H1 (cell line): ENCODE data around the gene POU2AF3. TPM values are rescaled to one million over a fixed set of nuclear protein-coding genes. Genes with fewer than 3 reads are reported as not detected.
A peak's percentile ranks its signal among the peaks of the same experiment; 100 is the strongest.

ENCODE experiments used
- CTCF ChIA-PET: fragments of 300-600 bp; sonication (Branson Sonifier 250); formaldehyde crosslinking; loops from one replicate; lab custom pipeline; 2021; ENCODE audit not compliant: partially characterized antibody; lab: Charles Lee
- POLR2A ChIA-PET: fragments of 300-600 bp; sonication (Branson Sonifier 250); formaldehyde crosslinking; loops from one replicate; lab custom pipeline; 2021; ENCODE audit warnings: inconsistent platforms; ENCODE audit not compliant: partially characterized antibody; lab: Charles Lee
- DNase-seq, 2 experiments: peaks; one replicate each; pipeline versions ENCODE4 v3.0.0 to v3.0.0-alpha.2; 2010 to 2022; ENCODE audit warnings: low spot score in 2 of 2, low read depth in 1 of 2, mixed read lengths in 1 of 2
- FAIRE-seq: peaks from 2 replicates; lab custom pipeline; 2011; peaks lifted over from hg19 to GRCh38; lab: Jason Lieb, UNC
- H2AFZ ChIP-seq: 2 replicates; pipeline ENCODE4 v1.8.1; 2012; ENCODE audit warnings: low read length, inconsistent platforms
- H2AK5ac ChIP-seq: 2 replicates; pipeline ENCODE4 v1.6.1; 2013; ENCODE audit warnings: low read depth, low read length
- H2BK120ac ChIP-seq: replicated peaks from 2 replicates; pipeline ENCODE3; 2013; ENCODE audit warnings: low read depth, low read length, inconsistent platforms
- H2BK12ac ChIP-seq: 2 replicates; pipeline ENCODE4 v1.6.1; 2013; ENCODE audit warnings: low read depth, low read length
- H2BK15ac ChIP-seq: 2 replicates; pipeline ENCODE4 v1.6.1; 2013; ENCODE audit warnings: low read length
- H2BK20ac ChIP-seq: 2 replicates; pipeline ENCODE4 v1.6.1; 2013; ENCODE audit warnings: low read length
- H2BK5ac ChIP-seq: 2 replicates; pipeline ENCODE4 v1.6.1; 2013; ENCODE audit warnings: low read depth, low read length
- H3K14ac ChIP-seq: 2 replicates; pipeline ENCODE4 v1.6.1; 2013; ENCODE audit warnings: inconsistent platforms; ENCODE audit not compliant: insufficient read length
- H3K18ac ChIP-seq: 2 replicates; pipeline ENCODE4 v1.6.1; 2013; ENCODE audit warnings: low read length; ENCODE audit errors: extremely low read depth
- H3K23ac ChIP-seq: 2 replicates; pipeline ENCODE4 v1.6.1; 2013; ENCODE audit warnings: inconsistent platforms; ENCODE audit not compliant: insufficient read length
- H3K23me2 ChIP-seq: 2 replicates; pipeline ENCODE4 v1.6.1; 2013; ENCODE audit warnings: low read depth, low read length
- H3K27ac ChIP-seq: 2 replicates; pipeline ENCODE4 v1.6.1; 2011; ENCODE audit warnings: low read depth, low read length, inconsistent platforms
- H3K27me3 ChIP-seq, 4 experiments: replicated peaks in 1 of 4; 1 replicate in 1 of 4; 2 replicates in 3 of 4; pipeline versions ENCODE4 v1.6.1 to v1.8.1; 2011 to 2013; ENCODE audit warnings: low read length in 3 of 4, mild to moderate bottlenecking in 3 of 4, inconsistent platforms in 2 of 4, mixed read lengths in 2 of 4, moderate library complexity in 1 of 4; ENCODE audit not compliant: control insufficient read depth in 3 of 4, insufficient read depth in 3 of 4; ENCODE audit errors: extremely low read depth in 1 of 4
- H3K36me3 ChIP-seq, 4 experiments: 2 replicates each; pipeline versions ENCODE4 v1.6.1 to v1.8.1; 2011 to 2013; ENCODE audit warnings: mild to moderate bottlenecking in 4 of 4, low read length in 3 of 4, moderate library complexity in 2 of 4, control low read depth in 1 of 4, inconsistent platforms in 1 of 4; ENCODE audit not compliant: insufficient read depth in 4 of 4, control insufficient read depth in 2 of 4
- H3K4ac ChIP-seq: replicated peaks from 2 replicates; pipeline ENCODE3; 2013; ENCODE audit warnings: low read length, low read depth, mixed read lengths, inconsistent platforms; ENCODE audit not compliant: insufficient read length
- H3K4me1 ChIP-seq, 4 experiments: replicated peaks in 1 of 4; 1 replicate in 1 of 4; 2 replicates in 3 of 4; pipeline versions ENCODE4 v1.6.1 to v1.8.1; 2011 to 2013; ENCODE audit warnings: low read length in 3 of 4, inconsistent platforms in 2 of 4, mixed read lengths in 1 of 4; ENCODE audit not compliant: insufficient read depth in 4 of 4, control insufficient read depth in 3 of 4
- H3K4me2 ChIP-seq, 2 experiments: 2 replicates each; pipeline versions ENCODE4 v1.6.1 to v1.8.1; 2011 to 2013; ENCODE audit warnings: low read depth in 2 of 2, low read length in 2 of 2, control low read depth in 1 of 2, inconsistent platforms in 1 of 2, mild to moderate bottlenecking in 1 of 2; ENCODE audit not compliant: insufficient read depth in 1 of 2
- H3K4me3 ChIP-seq, 4 experiments: fragments of 200-600, 300-600 bp in 1 of 4; sonication (generic), shearing (Covaris generic), sonication (Bioruptor Twin) in 1 of 4; 2 replicates each; pipeline versions ENCODE4 v1.5.1 to v1.8.1; 2011 to 2016; ENCODE audit warnings: low read length in 4 of 4, low read depth in 3 of 4, control low read depth in 2 of 4, inconsistent platforms in 2 of 4, mild to moderate bottlenecking in 2 of 4, mixed read lengths in 1 of 4, moderate library complexity in 1 of 4; ENCODE audit not compliant: insufficient read depth in 2 of 4; ENCODE audit errors: extremely low read depth in 1 of 4
- H3K56ac ChIP-seq: replicated peaks from 2 replicates; pipeline ENCODE3; 2013; ENCODE audit warnings: low read depth, mild to moderate bottlenecking, mixed read lengths, low read length, inconsistent platforms; ENCODE audit not compliant: insufficient read length
- H3K79me1 ChIP-seq: 2 replicates; pipeline ENCODE4 v1.6.1; 2013; ENCODE audit warnings: low read depth, low read length, control low read depth
- H3K79me2 ChIP-seq, 2 experiments: 2 replicates each; pipeline versions ENCODE4 v1.6.1 to v1.8.1; 2012 to 2013; ENCODE audit warnings: low read length in 2 of 2, mild to moderate bottlenecking in 2 of 2, inconsistent platforms in 1 of 2; ENCODE audit not compliant: insufficient read depth in 2 of 2, control insufficient read depth in 1 of 2
- H3K9ac ChIP-seq, 4 experiments: replicated peaks in 1 of 4; 1 replicate in 1 of 4; 2 replicates in 3 of 4; pipeline versions ENCODE4 v1.6.1 to v1.8.1; 2011 to 2013; ENCODE audit warnings: low read depth in 3 of 4, low read length in 3 of 4, control low read depth in 2 of 4, mild to moderate bottlenecking in 2 of 4, moderate library complexity in 2 of 4, inconsistent platforms in 1 of 4; ENCODE audit errors: extremely low read depth in 1 of 4
- H3K9me3 ChIP-seq, 2 experiments: 2 replicates each; pipeline versions ENCODE4 v1.6.1 to v1.8.1; 2012 to 2013; ENCODE audit warnings: mild to moderate bottlenecking in 2 of 2, moderate library complexity in 2 of 2, control low read depth in 1 of 2, inconsistent platforms in 1 of 2, low read depth in 1 of 2, low read length in 1 of 2, mixed read lengths in 1 of 2; ENCODE audit not compliant: insufficient read depth in 2 of 2
- H4K20me1 ChIP-seq, 2 experiments: replicated peaks in 1 of 2; 2 replicates each; pipeline versions ENCODE3 to v1.8.1; 2011 to 2013; ENCODE audit warnings: inconsistent platforms in 2 of 2, low read length in 2 of 2, mild to moderate bottlenecking in 1 of 2; ENCODE audit not compliant: insufficient read depth in 2 of 2, control insufficient read depth in 1 of 2
- H4K5ac ChIP-seq: 2 replicates; pipeline ENCODE4 v1.6.1; 2013; ENCODE audit warnings: low read length, low read depth, mixed read lengths, inconsistent platforms; ENCODE audit not compliant: insufficient read length
- H4K8ac ChIP-seq: 2 replicates; pipeline ENCODE4 v1.8.0; 2013; ENCODE audit warnings: mild to moderate bottlenecking, moderate library complexity, low read length, inconsistent platforms; ENCODE audit not compliant: insufficient read depth; ENCODE audit errors: extremely low read depth
- H4K91ac ChIP-seq: replicated peaks from 2 replicates; pipeline ENCODE3; 2013; ENCODE audit warnings: low read length, mixed read lengths, inconsistent platforms; ENCODE audit not compliant: insufficient read length
- CBX5 ChIP-seq: fragments of 300-800, 300-1000 bp; sonication (generic); IDR thresholded peaks from 2 replicates; pipeline ENCODE4 v1.7.1; 2016; ENCODE audit warnings: antibody characterized with exemption, low read length, low read depth
- ZNF274 ChIP-seq: IDR thresholded peaks from 2 replicates; pipeline ENCODE4 v1.7.0; 2012; ENCODE audit warnings: low read length, borderline replicate concordance; ENCODE audit errors: extremely low read depth
- WGBS, 2 experiments: shearing (Covaris generic) in 1 of 2; methylation state at CpG; one replicate each; pipeline versions ENCODE4 v1.1.6 to v1.1.7; 2013 to 2015; ENCODE audit warnings: low lambda C conversion rate in 2 of 2, mixed read lengths in 2 of 2, inconsistent platforms in 1 of 2, low coverage in 1 of 2, missing lambda C conversion rate in 1 of 2; ENCODE audit not compliant: insufficient replicate concordance in 2 of 2, insufficient coverage in 1 of 2, insufficient read length in 1 of 2; ENCODE audit errors: extremely low coverage in 1 of 2, missing lambda C conversion rate in 1 of 2; 5-methylcytosine and 5-hydroxymethylcytosine counted together
- polyA plus RNA-seq, 7 experiments: library from polyadenylated mRNA; depleted of rRNA in 3 of 7; stranded (reverse) in 5 of 7; unstranded in 2 of 7; fragments of >200 nt in 5 of 7; fragments of 200-250 nt in 2 of 7; gene quantifications; 1 replicate in 5 of 7; 2 replicates in 1 of 7; 4 replicates in 1 of 7; pipeline versions ENCODE4 v1.2.1 to v1.2.3, GENCODE V29; 2011 to 2013; ENCODE audit warnings: missing spikeins in 2 of 7, mixed read lengths in 2 of 7
- total RNA-seq: library from RNA; stranded (reverse); fragmentation: NEBNext Ultra II Directional; extraction: Animal tissue kit (Norgen Biotek cat#: 25700); gene quantifications from 2 replicates; pipeline ENCODE4 v1.2.1, GENCODE V29; 2021
- TF ChIP-seq, protein P1 (sequence below), 3 experiments: IDR thresholded peaks; 1 replicate in 2 of 3; 2 replicates in 1 of 3; pipeline versions ENCODE4 v1.5.1 to v1.6.1; 2011; ENCODE audit warnings: low read length in 3 of 3, mild to moderate bottlenecking in 3 of 3, inconsistent platforms in 2 of 3, low read depth in 1 of 3, moderate library complexity in 1 of 3; ENCODE audit not compliant: insufficient read depth in 1 of 3; ENCODE audit errors: control extremely low read depth in 1 of 3

Gene POU2AF3
- total and polyA plus RNA-seq, 2 of the 8 experiments (the other 6 are each of a cell fraction or from before 2014, with no cell fraction given): 1.2 to 5.7 TPM

DNA sequence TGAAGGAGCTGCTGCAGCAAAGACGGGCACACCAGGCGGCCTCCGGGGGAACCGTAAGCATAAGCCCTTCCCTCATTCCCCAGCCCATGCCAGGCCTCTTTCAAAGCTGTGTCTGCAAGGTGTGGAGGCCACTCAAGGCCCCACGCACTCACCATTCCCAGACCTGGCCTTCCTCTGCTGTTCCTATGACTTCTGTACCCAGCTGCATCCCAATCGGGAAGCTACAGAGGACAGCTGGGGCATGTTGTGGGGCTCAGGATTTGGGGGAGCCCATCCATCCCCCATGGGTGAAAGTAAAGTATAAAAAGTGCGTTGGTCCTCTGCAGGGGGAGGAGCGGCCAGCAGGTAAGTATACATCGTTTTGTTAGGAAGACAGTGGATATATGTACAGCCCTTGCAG is 2.2 kb downstream of the POU2AF3 start:
- POLR2A ChIA-PET: interaction anchor here (1.1 to 1.8 kb wide), 2 partner anchors 17 to 162 kb away, joined by 3 to 4 read pairs; no protein-coding TSS in a partner anchor
- no peak overlapping the region for H4K5ac ChIP-seq

More for the DNA sequence above, 2.2 kb downstream of the POU2AF3 start:
- H3K18ac ChIP-seq: no peak overlapping the region
- H2AK5ac ChIP-seq: no peak overlapping the region
- H3K4me2 ChIP-seq: no peak overlapping the region; a peak in 1 of 4 replicates
- no peak overlapping the region for H2BK20ac ChIP-seq
- peaks cover 17% of the 10 kb centered on the region; the same call in 1 of the 2 replicates for H3K23me2 ChIP-seq
- no peak overlapping the region for H3K9ac ChIP-seq
- TF ChIP-seq ZNF274 (no peak), CBX5 (no peak)
- TF ChIP-seq, protein P1, sequence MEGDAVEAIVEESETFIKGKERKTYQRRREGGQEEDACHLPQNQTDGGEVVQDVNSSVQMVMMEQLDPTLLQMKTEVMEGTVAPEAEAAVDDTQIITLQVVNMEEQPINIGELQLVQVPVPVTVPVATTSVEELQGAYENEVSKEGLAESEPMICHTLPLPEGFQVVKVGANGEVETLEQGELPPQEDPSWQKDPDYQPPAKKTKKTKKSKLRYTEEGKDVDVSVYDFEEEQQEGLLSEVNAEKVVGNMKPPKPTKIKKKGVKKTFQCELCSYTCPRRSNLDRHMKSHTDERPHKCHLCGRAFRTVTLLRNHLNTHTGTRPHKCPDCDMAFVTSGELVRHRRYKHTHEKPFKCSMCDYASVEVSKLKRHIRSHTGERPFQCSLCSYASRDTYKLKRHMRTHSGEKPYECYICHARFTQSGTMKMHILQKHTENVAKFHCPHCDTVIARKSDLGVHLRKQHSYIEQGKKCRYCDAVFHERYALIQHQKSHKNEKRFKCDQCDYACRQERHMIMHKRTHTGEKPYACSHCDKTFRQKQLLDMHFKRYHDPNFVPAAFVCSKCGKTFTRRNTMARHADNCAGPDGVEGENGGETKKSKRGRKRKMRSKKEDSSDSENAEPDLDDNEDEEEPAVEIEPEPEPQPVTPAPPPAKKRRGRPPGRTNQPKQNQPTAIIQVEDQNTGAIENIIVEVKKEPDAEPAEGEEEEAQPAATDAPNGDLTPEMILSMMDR (IDR thresholded peaks at IDR 0.05; ENCODE audit: control extremely low read depth in 1 of 3, insufficient read depth in 1 of 3, low read depth in 1 of 3, low read length in 3 of 3): no peak
- no peak overlapping the region for H2AFZ ChIP-seq
- H4K8ac ChIP-seq: no peak overlapping the region; the same call in 1 of the 2 replicates
- H3K23ac ChIP-seq: no peak overlapping the region
- no peak overlapping the region for H3K27ac ChIP-seq
- H3K27me3 ChIP-seq: peaks cover 0 to 33% (median 16%) of the 10 kb centered on the region in 4 experiments; a peak in 5 of 7 replicates
- no peak overlapping the region for H3K14ac ChIP-seq
- no peak overlapping the region for H3K4ac ChIP-seq
- no peaks in the 10 kb centered on the region for H4K20me1 ChIP-seq
- no peaks in the 10 kb centered on the region for H3K36me3 ChIP-seq
- no peak overlapping the region for H2BK5ac ChIP-seq
- FAIRE-seq (no peak), DNase-seq (no peak)
- no peak overlapping the region for H3K56ac ChIP-seq
- H2BK15ac ChIP-seq: no peak overlapping the region
- no peak overlapping the region for H2BK12ac ChIP-seq
- H3K79me1 ChIP-seq: no peaks in the 10 kb centered on the region
- H3K4me3 ChIP-seq: 0 out of 8 replicates have a peak overlapping the region, but pooled peaks of 1 of the 4 experiments have one; percentile 95
- WGBS, 2 experiments: 86% methylated on average over 9 of the region's 9 CpGs; no CpG with 5 or more reads in 1 of the 2 experiments
- no peaks in the 10 kb centered on the region for H3K9me3 ChIP-seq
- H3K4me1 ChIP-seq: peaks cover 1 to 9% (median 6%) of the 10 kb centered on the region in 4 experiments; a peak in 6 of 7 replicates
- CTCF ChIA-PET: interaction anchor here (0.8 to 3.6 kb wide), 4 partner anchors 17 to 147 kb away, joined by 3 to 16 read pairs (median 4); no protein-coding TSS in a partner anchor
- H2BK120ac ChIP-seq: no peak overlapping the region
- H4K91ac ChIP-seq: no peak overlapping the region
- no peaks in the 10 kb centered on the region for H3K79me2 ChIP-seq
